CD14-positive monocyte (primary cell): ENCODE measurements around the gene PDIA2. TPM values are rescaled to one million over a fixed set of nuclear protein-coding genes. Genes with fewer than 3 reads are reported as not detected.

Experiments used
- DNase-seq, 3 donors: peaks; one replicate each; pipeline ENCODE4 v3.0.0-alpha.2; 2011 to 2022
- H2AFZ ChIP-seq: 2 replicates; pipeline ENCODE4 v1.6.0; 2012; ENCODE audit warnings: mild to moderate bottlenecking, low read depth, low read length, inconsistent platforms; ENCODE audit not compliant: insufficient read depth, poor library complexity, severe bottlenecking
- H3K27ac ChIP-seq, 2 donors: 1 replicate in 1 of 2; 2 replicates in 1 of 2; pipeline ENCODE4 v1.5.1; 2012 to 2013; ENCODE audit warnings: low read length in 2 of 2, control low read depth in 1 of 2, inconsistent platforms in 1 of 2, low read depth in 1 of 2, mild to moderate bottlenecking in 1 of 2
- H3K27me3 ChIP-seq, 2 donors: one replicate each; pipeline versions ENCODE4 v1.6.0 to v1.6.1; 2011 to 2013; ENCODE audit warnings: low read length in 2 of 2; ENCODE audit not compliant: control insufficient read depth in 2 of 2, insufficient read depth in 2 of 2
- H3K36me3 ChIP-seq, 2 donors: replicated peaks in 1 of 2; 1 replicate in 1 of 2; 2 replicates in 1 of 2; pipeline versions ENCODE4 v1.5.1 to v1.6.1; 2012 to 2013; ENCODE audit warnings: low read length in 2 of 2, control low read depth in 1 of 2, inconsistent platforms in 1 of 2, mild to moderate bottlenecking in 1 of 2; ENCODE audit not compliant: insufficient read depth in 2 of 2, control insufficient read depth in 1 of 2
- H3K4me1 ChIP-seq, 2 donors: 1 replicate in 1 of 2; 2 replicates in 1 of 2; pipeline versions ENCODE4 v1.5.1 to v1.6.1; 2012 to 2013; ENCODE audit warnings: low read length in 2 of 2, control low read depth in 1 of 2, inconsistent platforms in 1 of 2, mild to moderate bottlenecking in 1 of 2, moderate library complexity in 1 of 2; ENCODE audit not compliant: insufficient read depth in 2 of 2, control insufficient read depth in 1 of 2
- H3K4me2 ChIP-seq: replicated peaks from 2 replicates; pipeline ENCODE3; 2012; ENCODE audit warnings: low read length, moderate library complexity, mild to moderate bottlenecking; ENCODE audit not compliant: poor library complexity, severe bottlenecking; ENCODE audit errors: extremely low read depth
- H3K4me3 ChIP-seq, 3 experiments: fragments of 200-600 bp in 1 of 3; sonication (generic) in 1 of 3; replicated peaks in 1 of 3; 1 replicate in 2 of 3; 2 replicates in 1 of 3; pipeline ENCODE4 v1.5.1; 2011 to 2013; ENCODE audit warnings: low read length in 3 of 3, mild to moderate bottlenecking in 3 of 3, control low read depth in 2 of 3, low read depth in 2 of 3, inconsistent platforms in 1 of 3, moderate library complexity in 1 of 3
- H3K79me2 ChIP-seq: 2 replicates; pipeline ENCODE4 v1.6.0; 2012; ENCODE audit warnings: mild to moderate bottlenecking, control low read depth, inconsistent platforms, low read length, moderate library complexity; ENCODE audit not compliant: insufficient read depth
- H3K9ac ChIP-seq: 2 replicates; pipeline ENCODE4 v1.6.0; 2017; ENCODE audit warnings: low read length, mild to moderate bottlenecking; ENCODE audit not compliant: insufficient read depth, poor library complexity, severe bottlenecking
- H3K9me3 ChIP-seq, 2 donors: replicated peaks in 1 of 2; 1 replicate in 1 of 2; 2 replicates in 1 of 2; pipeline versions ENCODE4 v1.5.1 to v1.6.1; 2012 to 2013; ENCODE audit warnings: low read length in 2 of 2, control low read depth in 1 of 2; ENCODE audit not compliant: control insufficient read depth in 1 of 2, insufficient read depth in 1 of 2
- H4K20me1 ChIP-seq: 2 replicates; pipeline ENCODE4 v1.6.0; 2012; ENCODE audit warnings: mild to moderate bottlenecking, low read length, control low read depth, moderate library complexity; ENCODE audit not compliant: insufficient read depth
- H3K27ac Mint-ChIP-seq, 7 donors: one replicate each; pipeline ENCODE4 v1.8.0; 2020; ENCODE audit warnings: mild to moderate bottlenecking in 7 of 7, mixed read lengths in 7 of 7, moderate library complexity in 6 of 7, inconsistent platforms in 2 of 7
- H3K27me3 Mint-ChIP-seq, 3 donors: one replicate each; pipeline ENCODE4 v1.8.0; 2021 to 2022; ENCODE audit warnings: low read depth in 3 of 3, mild to moderate bottlenecking in 3 of 3, mixed read lengths in 3 of 3, moderate library complexity in 3 of 3, inconsistent platforms in 1 of 3
- H3K36me3 Mint-ChIP-seq, 2 donors: one replicate each; pipeline ENCODE4 v1.8.0; 2020; ENCODE audit warnings: mixed read lengths in 2 of 2, inconsistent platforms in 1 of 2, mild to moderate bottlenecking in 1 of 2
- H3K4me1 Mint-ChIP-seq: one replicate; pipeline ENCODE4 v1.8.0; 2020; ENCODE audit warnings: mild to moderate bottlenecking, mixed read lengths
- H3K4me3 Mint-ChIP-seq, 2 donors: one replicate each; pipeline ENCODE4 v1.8.0; 2020; ENCODE audit warnings: mild to moderate bottlenecking in 2 of 2, mixed read lengths in 2 of 2, moderate library complexity in 1 of 2
- H3K9me3 Mint-ChIP-seq, 7 donors: one replicate each; pipeline ENCODE4 v1.8.0; 2020 to 2022; ENCODE audit warnings: mixed read lengths in 7 of 7, mild to moderate bottlenecking in 6 of 7, moderate library complexity in 6 of 7, inconsistent platforms in 2 of 7
- WGBS: methylation state at CpG from one replicate; pipeline ENCODE4 v1.1.5; 2013; ENCODE audit warnings: missing lambda C conversion rate; ENCODE audit not compliant: insufficient coverage; 5-methylcytosine and 5-hydroxymethylcytosine counted together
- intact Hi-C, 2 donors: fragments of 100-400 bp; cut with micrococcal nuclease; formaldehyde crosslinking; loops; one replicate each; pipeline versions ENCODE4 v1.15.0 to v1.15.1; 2023
- polyA plus RNA-seq, 3 donors: library from polyadenylated mRNA; depleted of rRNA in 1 of 3; unstranded in 2 of 3; stranded (reverse) in 1 of 3; fragments of 300-500 nt in 2 of 3; fragments of >200 nt in 1 of 3; fragmentation: Illumina TruSeq in 2 of 3; gene quantifications; 1 replicate in 2 of 3; 2 replicates in 1 of 3; pipeline ENCODE4 v1.2.3, GENCODE V29; 2012 to 2021
- TF ChIP-seq, protein P1 (sequence below): fragments of 200-600 bp; IDR thresholded peaks from one replicate; pipeline ENCODE4 v1.8.0; 2022; ENCODE audit warnings: antibody characterized with exemption, mild to moderate bottlenecking

Gene PDIA2
- polyA plus RNA-seq, 3 donors, result not detected

DNA sequence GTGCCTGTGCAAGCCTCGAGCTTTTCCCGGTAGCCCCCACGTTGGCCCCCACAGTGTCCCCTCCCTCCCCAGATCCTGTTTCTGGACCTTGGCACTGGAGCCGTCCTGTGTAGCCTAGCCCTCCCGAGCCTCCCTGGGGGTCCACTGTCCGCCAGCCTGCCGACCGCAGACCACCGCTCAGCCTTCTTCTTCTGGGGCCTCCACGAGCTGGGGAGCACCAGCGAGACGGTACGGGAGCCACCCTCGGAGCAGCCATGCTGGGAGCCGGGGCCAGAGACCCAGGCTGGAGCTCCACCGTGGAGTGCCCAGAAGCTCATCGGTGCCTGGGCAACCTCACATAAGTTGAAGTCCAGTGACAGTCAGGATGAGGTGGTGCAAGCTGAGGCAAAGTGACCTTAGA is 19.0 kb upstream of the PDIA2 start:
- Histone ChIP-seq H3K4me2 (no peak overlapping the region), H3K36me3 (peaks cover 49 to 53% of the 10 kb centered on the region in 2 donors), H3K27ac (no peak overlapping the region), H3K27me3 (no peaks in the 10 kb centered on the region), H3K4me1 (no peaks in the 10 kb centered on the region), H3K9me3 (no peaks in the 10 kb centered on the region), H3K79me2 (no peaks in the 10 kb centered on the region), H3K4me3 (no peak overlapping the region), H3K9ac (no peak overlapping the region), H2AFZ (no peak overlapping the region), H4K20me1 (no peaks in the 10 kb centered on the region)
- intact Hi-C loops, result no loop called here
- Mint-ChIP-seq H3K36me3 (peaks cover 44 to 59% of the 10 kb centered on the region in 2 donors), H3K4me1 (peaks cover 4% of the 10 kb centered on the region), H3K27ac (peak overlapping the region in 1 of 7 donors; percentile 10), H3K27me3 (peaks cover 0 to 1% (median 0%) of the 10 kb centered on the region in 3 donors), H3K4me3 (no peak overlapping the region), H3K9me3 (peaks cover 0 to 2% (median 0%) of the 10 kb centered on the region in 7 donors)
- WGBS, result 97% methylated on average over 17 of the region's 17 CpGs
- no peak for DNase-seq
- TF ChIP-seq, protein P1, sequence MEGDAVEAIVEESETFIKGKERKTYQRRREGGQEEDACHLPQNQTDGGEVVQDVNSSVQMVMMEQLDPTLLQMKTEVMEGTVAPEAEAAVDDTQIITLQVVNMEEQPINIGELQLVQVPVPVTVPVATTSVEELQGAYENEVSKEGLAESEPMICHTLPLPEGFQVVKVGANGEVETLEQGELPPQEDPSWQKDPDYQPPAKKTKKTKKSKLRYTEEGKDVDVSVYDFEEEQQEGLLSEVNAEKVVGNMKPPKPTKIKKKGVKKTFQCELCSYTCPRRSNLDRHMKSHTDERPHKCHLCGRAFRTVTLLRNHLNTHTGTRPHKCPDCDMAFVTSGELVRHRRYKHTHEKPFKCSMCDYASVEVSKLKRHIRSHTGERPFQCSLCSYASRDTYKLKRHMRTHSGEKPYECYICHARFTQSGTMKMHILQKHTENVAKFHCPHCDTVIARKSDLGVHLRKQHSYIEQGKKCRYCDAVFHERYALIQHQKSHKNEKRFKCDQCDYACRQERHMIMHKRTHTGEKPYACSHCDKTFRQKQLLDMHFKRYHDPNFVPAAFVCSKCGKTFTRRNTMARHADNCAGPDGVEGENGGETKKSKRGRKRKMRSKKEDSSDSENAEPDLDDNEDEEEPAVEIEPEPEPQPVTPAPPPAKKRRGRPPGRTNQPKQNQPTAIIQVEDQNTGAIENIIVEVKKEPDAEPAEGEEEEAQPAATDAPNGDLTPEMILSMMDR, result no peak

DNA sequence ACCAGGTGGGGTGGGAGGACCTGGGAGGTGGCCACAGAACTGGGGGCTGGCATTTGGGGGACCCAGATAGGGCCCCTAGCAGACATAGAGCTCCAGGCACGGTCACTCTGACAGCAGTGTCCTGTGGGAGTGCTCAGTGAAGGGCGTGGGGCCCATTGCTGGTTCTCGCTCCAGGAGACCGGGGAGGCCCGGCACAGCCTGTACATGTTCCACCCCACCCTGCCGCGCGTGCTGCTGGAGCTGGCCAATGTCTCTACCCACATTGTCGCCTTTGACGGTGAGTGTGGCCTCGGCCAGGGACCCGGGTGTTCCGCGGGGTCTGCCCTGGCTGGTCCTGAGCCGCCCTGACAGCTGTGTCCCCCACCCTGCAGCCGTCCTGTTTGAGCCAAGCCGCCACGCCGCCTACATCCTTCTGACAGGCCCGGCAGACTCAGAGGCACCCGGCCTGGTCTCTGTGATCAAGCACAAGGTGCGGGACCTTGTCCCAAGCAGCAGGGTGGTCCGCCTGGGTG is 18.5 kb upstream of the PDIA2 start:
- peak in 1 of 3 donors; percentile 1 for DNase-seq
- Mint-ChIP-seq H3K4me1 (no peaks in the 10 kb centered on the region), H3K27ac (peak overlapping the region in 1 of 7 donors; percentile 57), H3K36me3 (peaks cover 39 to 54% of the 10 kb centered on the region in 2 donors), H3K9me3 (peaks cover 0 to 2% (median 0%) of the 10 kb centered on the region in 7 donors), H3K27me3 (peaks cover 0 to 1% (median 0%) of the 10 kb centered on the region in 3 donors), H3K4me3 (no peak overlapping the region)
- Histone ChIP-seq H3K79me2 (no peaks in the 10 kb centered on the region), H3K27me3 (no peaks in the 10 kb centered on the region), H3K4me2 (no peak overlapping the region), H3K9me3 (no peaks in the 10 kb centered on the region), H3K27ac (no peak overlapping the region), H2AFZ (no peak overlapping the region), H3K4me1 (no peaks in the 10 kb centered on the region), H3K9ac (no peak overlapping the region), H3K4me3 (no peak overlapping the region), H3K36me3 (peaks cover 44 to 51% of the 10 kb centered on the region in 2 donors), H4K20me1 (no peaks in the 10 kb centered on the region)
- 97% methylated on average over 23 of the region's 23 CpGs for WGBS
- TF ChIP-seq, protein P1, result no peak
- intact Hi-C loops, result no loop called here
